Trophoblast cell (in vitro differentiated cells and primary cell): ENCODE data around the gene DAGLB.
A peak's percentile ranks its signal among the peaks of the same experiment; 100 is the strongest.

ENCODE experiments used
- DNase-seq, 2 donors: peaks; one replicate each; pipeline ENCODE4 v3.0.0-alpha.2; 2016
- H2AFZ ChIP-seq: 2 replicates; pipeline ENCODE4 v1.6.1; 2013; ENCODE audit warnings: low read length, moderate library complexity, mild to moderate bottlenecking; ENCODE audit not compliant: insufficient read depth, poor library complexity
- H2AK5ac ChIP-seq: 2 replicates; pipeline ENCODE4 v1.6.1; 2013; ENCODE audit warnings: mild to moderate bottlenecking, low read length
- H2BK120ac ChIP-seq: 2 replicates; pipeline ENCODE4 v1.6.1; 2013; ENCODE audit warnings: low read length, mild to moderate bottlenecking, moderate library complexity; ENCODE audit not compliant: insufficient read depth, poor library complexity
- H2BK12ac ChIP-seq: 2 replicates; pipeline ENCODE4 v1.6.1; 2013; ENCODE audit warnings: mild to moderate bottlenecking, low read length, moderate library complexity
- H2BK5ac ChIP-seq: 2 replicates; pipeline ENCODE4 v1.6.1; 2013; ENCODE audit warnings: low read length, low read depth, moderate library complexity, mild to moderate bottlenecking; ENCODE audit not compliant: poor library complexity
- H3K14ac ChIP-seq: 2 replicates; pipeline ENCODE4 v1.6.1; 2013; ENCODE audit warnings: mild to moderate bottlenecking, low read length
- H3K18ac ChIP-seq: 2 replicates; pipeline ENCODE4 v1.6.1; 2013; ENCODE audit warnings: mild to moderate bottlenecking, low read length
- H3K23ac ChIP-seq: 2 replicates; pipeline ENCODE4 v1.6.1; 2013; ENCODE audit warnings: low read length
- H3K27ac ChIP-seq: 2 replicates; pipeline ENCODE4 v1.5.1; 2013; ENCODE audit warnings: low read depth, mild to moderate bottlenecking, inconsistent platforms, low read length, moderate library complexity
- H3K27me3 ChIP-seq: 2 replicates; pipeline ENCODE4 v1.6.1; 2013; ENCODE audit warnings: inconsistent platforms, mild to moderate bottlenecking, low read length, moderate library complexity; ENCODE audit not compliant: insufficient read depth
- H3K36me3 ChIP-seq, 2 experiments: 1 replicate in 1 of 2; 2 replicates in 1 of 2; pipeline ENCODE4 v1.6.1; 2013; ENCODE audit warnings: low read length in 2 of 2, mild to moderate bottlenecking in 2 of 2, moderate library complexity in 1 of 2; ENCODE audit not compliant: insufficient read depth in 2 of 2, control insufficient read depth in 1 of 2
- H3K4ac ChIP-seq: 2 replicates; pipeline ENCODE4 v1.6.1; 2013; ENCODE audit warnings: low read depth, mild to moderate bottlenecking, low read length, moderate library complexity
- H3K4me1 ChIP-seq, 2 experiments: 1 replicate in 1 of 2; 2 replicates in 1 of 2; pipeline ENCODE4 v1.6.1; 2013; ENCODE audit warnings: low read length in 2 of 2, mild to moderate bottlenecking in 2 of 2, moderate library complexity in 1 of 2; ENCODE audit not compliant: insufficient read depth in 2 of 2, control insufficient read depth in 1 of 2
- H3K4me2 ChIP-seq: 2 replicates; pipeline ENCODE4 v1.6.1; 2013; ENCODE audit warnings: inconsistent platforms, mild to moderate bottlenecking, low read length, moderate library complexity
- H3K4me3 ChIP-seq: 2 replicates; pipeline ENCODE4 v1.5.1; 2013; ENCODE audit warnings: mild to moderate bottlenecking, low read depth, low read length, inconsistent platforms
- H3K79me1 ChIP-seq: one replicate; pipeline ENCODE4 v1.6.1; 2013; ENCODE audit warnings: low read length
- H3K79me2 ChIP-seq: 2 replicates; pipeline ENCODE4 v1.6.1; 2013; ENCODE audit warnings: low read length, mild to moderate bottlenecking; ENCODE audit not compliant: control insufficient read depth, insufficient read depth, poor library complexity
- H3K9ac ChIP-seq: 2 replicates; pipeline ENCODE4 v1.6.1; 2013; ENCODE audit warnings: mild to moderate bottlenecking, low read length
- H3K9me3 ChIP-seq: 2 replicates; pipeline ENCODE4 v1.6.1; 2013; ENCODE audit warnings: low read depth, mild to moderate bottlenecking, control low read depth, inconsistent platforms, low read length; ENCODE audit not compliant: insufficient read depth
- H4K12ac ChIP-seq: 2 replicates; pipeline ENCODE4 v1.6.1; 2013; ENCODE audit warnings: low read depth, mild to moderate bottlenecking, low read length, moderate library complexity
- H4K8ac ChIP-seq: 2 replicates; pipeline ENCODE4 v1.6.1; 2013; ENCODE audit warnings: low read depth, mild to moderate bottlenecking, low read length, moderate library complexity
- H4K91ac ChIP-seq: one replicate; pipeline ENCODE4 v1.6.1; 2013; ENCODE audit warnings: low read depth, mild to moderate bottlenecking, low read length, moderate library complexity
- WGBS: extraction: QIAGEN DNeasy Blood & Tissue Kit; methylation state at CpG from one replicate; pipeline ENCODE4 v1.1.7; 2013; ENCODE audit warnings: missing lambda C conversion rate; ENCODE audit not compliant: insufficient read length, insufficient coverage; ENCODE audit errors: extremely low coverage; 5-methylcytosine and 5-hydroxymethylcytosine counted together

The DAGLB gene

GRCh38 chr7:6430974-6431373 lies 16.8 kb downstream of the DAGLB start:
- no peak overlapping the region for H2BK12ac ChIP-seq
- H4K8ac ChIP-seq, result no peak overlapping the region
- H3K4me1 ChIP-seq, result peaks cover 0 to 2% of the 10 kb centered on the region in 2 experiments
- no peak overlapping the region for H2AFZ ChIP-seq
- H3K18ac ChIP-seq, result no peak overlapping the region
- H3K79me1 ChIP-seq, result no peaks in the 10 kb centered on the region
- WGBS, result no CpG with 5 or more reads among the region's 12 CpGs
- H3K9ac ChIP-seq, result no peak overlapping the region
- no peaks in the 10 kb centered on the region for H3K79me2 ChIP-seq
- H3K4me3 ChIP-seq, result no peak overlapping the region
- no peak overlapping the region for H3K23ac ChIP-seq
- no peak overlapping the region for H2AK5ac ChIP-seq
- no peak overlapping the region for H4K91ac ChIP-seq
- no peak overlapping the region for H3K14ac ChIP-seq
- H3K4me2 ChIP-seq, result no peak overlapping the region
- H2BK5ac ChIP-seq, result no peak overlapping the region
- no peak overlapping the region for H4K12ac ChIP-seq
- H3K27me3 ChIP-seq, result no peaks in the 10 kb centered on the region
- H3K9me3 ChIP-seq, result no peaks in the 10 kb centered on the region
- DNase-seq, result no peak
- peaks cover 26 to 43% of the 10 kb centered on the region in 2 experiments for H3K36me3 ChIP-seq
- H2BK120ac ChIP-seq, result no peak overlapping the region
- no peak overlapping the region for H3K27ac ChIP-seq
- no peak overlapping the region for H3K4ac ChIP-seq

- Histone ChIP-seq H2BK12ac (no peak overlapping the region), H3K18ac (no peak overlapping the region), H4K12ac (no peak overlapping the region), H3K79me1 (no peaks in the 10 kb centered on the region), H3K23ac (no peak overlapping the region), H3K4ac (no peak overlapping the region), H3K27ac (no peak overlapping the region), H4K8ac (no peak overlapping the region), H3K4me3 (no peak overlapping the region), H2BK120ac (no peak overlapping the region), H3K36me3 (peaks cover 31 to 49% of the 10 kb centered on the region in 2 experiments), H3K4me1 (peaks cover 0 to 2% of the 10 kb centered on the region in 2 experiments), H3K14ac (no peak overlapping the region), H3K9ac (no peak overlapping the region), H2BK5ac (no peak overlapping the region), H2AFZ (no peak overlapping the region), H2AK5ac (no peak overlapping the region), H3K4me2 (no peak overlapping the region), H4K91ac (no peak overlapping the region), H3K9me3 (no peaks in the 10 kb centered on the region), H3K79me2 (no peaks in the 10 kb centered on the region), H3K27me3 (no peaks in the 10 kb centered on the region)
- WGBS, result no CpG with 5 or more reads among the region's 10 CpGs
- DNase-seq, result peak in 1 of 2 donors; percentile 57
Measured at GRCh38 chr7:6430271-6430940, 17.3 kb downstream of the DAGLB start.

- H3K27ac ChIP-seq, result no peak overlapping the region
- H2BK120ac ChIP-seq, result no peak overlapping the region
- no peak overlapping the region for H3K4me3 ChIP-seq
- no peak overlapping the region for H4K8ac ChIP-seq
- H3K79me1 ChIP-seq, result no peaks in the 10 kb centered on the region
- no peak overlapping the region for H3K9ac ChIP-seq
- peaks cover 55 to 57% of the 10 kb centered on the region in 2 experiments for H3K36me3 ChIP-seq
- no peak overlapping the region for H2AFZ ChIP-seq
- H2AK5ac ChIP-seq, result no peak overlapping the region
- H3K14ac ChIP-seq, result no peak overlapping the region
- H4K91ac ChIP-seq, result no peak overlapping the region
- H3K4me1 ChIP-seq, result peaks cover 0 to 4% of the 10 kb centered on the region in 2 experiments
- H3K9me3 ChIP-seq, result peaks cover 3% of the 10 kb centered on the region
- WGBS, result no CpG with 5 or more reads among the region's 15 CpGs
- no peak overlapping the region for H2BK12ac ChIP-seq
- no peak for DNase-seq
- H3K79me2 ChIP-seq, result no peaks in the 10 kb centered on the region
- no peak overlapping the region for H4K12ac ChIP-seq
- H3K23ac ChIP-seq, result no peak overlapping the region
- no peak overlapping the region for H3K18ac ChIP-seq
- no peak overlapping the region for H3K4ac ChIP-seq
- no peak overlapping the region for H3K4me2 ChIP-seq
- H3K27me3 ChIP-seq, result no peaks in the 10 kb centered on the region
- no peak overlapping the region for H2BK5ac ChIP-seq
Measured at GRCh38 chr7:6425948-6426347, 21.8 kb downstream of the DAGLB start.

- Histone ChIP-seq H2AFZ (no peak overlapping the region), H2BK120ac (no peak overlapping the region), H3K36me3 (peaks cover 63 to 64% of the 10 kb centered on the region in 2 experiments), H3K4me2 (no peak overlapping the region), H3K9me3 (peaks cover 7% of the 10 kb centered on the region), H3K27me3 (no peaks in the 10 kb centered on the region), H3K27ac (no peak overlapping the region), H2AK5ac (no peak overlapping the region), H4K12ac (no peak overlapping the region), H4K91ac (no peak overlapping the region), H2BK5ac (no peak overlapping the region), H3K4me1 (peaks cover 0 to 2% of the 10 kb centered on the region in 2 experiments), H3K4ac (no peak overlapping the region), H2BK12ac (no peak overlapping the region), H3K4me3 (no peak overlapping the region), H3K14ac (no peak overlapping the region), H3K23ac (no peak overlapping the region), H4K8ac (no peak overlapping the region), H3K79me1 (no peaks in the 10 kb centered on the region), H3K18ac (no peak overlapping the region), H3K79me2 (no peaks in the 10 kb centered on the region), H3K9ac (no peak overlapping the region)
- DNase-seq, result peak; percentile 70 to 78
- no CpG with 5 or more reads among the region's 18 CpGs for WGBS
Measured at GRCh38 chr7:6423942-6424701, 23.6 kb downstream of the DAGLB start.
